Right renal cortex interstitium (tissue), 3 donors: Measurements from ENCODE around the gene SPIB. TPM values are rescaled to one million over a fixed set of nuclear protein-coding genes. Genes with fewer than 3 reads are reported as not detected.
"Not testable (repeated sequence)": the region's sequence is repeated elsewhere in the genome, so short reads cannot be mapped to it uniquely, and the experiment has no call there.

Source experiments
- DNase-seq, 3 donors: peaks; one replicate each; pipeline ENCODE4 v3.0.0-alpha.2; 2013; ENCODE audit warnings: low read depth in 3 of 3, low spot score in 2 of 3
- polyA plus RNA-seq, 3 donors: library from polyadenylated mRNA; unstranded; fragments of 120-200 nt; gene quantifications; one replicate each; pipeline ENCODE4 v1.2.1, GENCODE V29; 2013; ENCODE audit not compliant: insufficient read length in 3 of 3

Gene SPIB
- polyA plus RNA-seq, 3 donors, result 0.28 to 0.91 (median 0.82) TPM

DNA sequence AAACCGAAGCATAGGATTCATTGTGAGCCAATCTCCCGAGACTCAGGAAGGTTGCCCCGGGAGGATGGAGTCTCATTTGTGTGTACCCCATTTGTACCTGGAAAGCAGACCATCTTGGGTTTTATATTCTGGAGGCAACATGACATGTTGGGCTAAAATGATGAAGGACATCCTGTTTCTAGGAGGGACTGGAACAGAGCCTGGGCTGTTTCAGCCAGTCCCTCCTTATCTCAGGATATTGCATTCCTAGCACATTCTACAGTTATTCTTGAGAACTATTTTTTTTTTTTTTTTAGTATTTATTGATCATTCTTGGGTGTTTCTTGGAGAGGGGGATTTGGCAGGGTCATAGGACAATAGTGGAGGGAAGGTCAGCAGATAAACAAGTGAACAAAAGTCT lies 28.4 kb upstream of the SPIB start:
- not testable (repeated sequence) for DNase-seq

- DNase-seq, result not testable (repeated sequence)
Observed at GRCh38 chr19:50390952-50391351, 27.8 kb upstream of the SPIB start.

DNA sequence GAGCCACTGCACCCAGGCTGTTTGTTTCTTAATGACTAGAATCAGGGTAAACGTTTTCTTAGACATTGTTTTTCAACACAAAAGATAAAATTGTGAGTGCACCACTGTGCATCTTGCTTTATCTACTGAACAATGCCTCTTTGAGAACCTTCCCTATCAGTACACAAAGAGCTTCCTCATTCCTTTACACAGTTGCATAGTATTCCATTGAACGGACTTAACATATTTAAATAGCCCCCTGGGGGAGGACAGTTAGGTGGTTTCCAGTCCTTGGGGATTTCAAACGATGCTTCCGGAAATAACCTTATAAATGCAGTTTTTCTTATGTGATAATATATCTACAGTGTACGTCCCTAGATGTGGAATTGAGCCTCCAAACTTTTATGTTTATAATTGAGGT lies 26.0 kb upstream of the SPIB start:
- DNase-seq, result no peak

DNA sequence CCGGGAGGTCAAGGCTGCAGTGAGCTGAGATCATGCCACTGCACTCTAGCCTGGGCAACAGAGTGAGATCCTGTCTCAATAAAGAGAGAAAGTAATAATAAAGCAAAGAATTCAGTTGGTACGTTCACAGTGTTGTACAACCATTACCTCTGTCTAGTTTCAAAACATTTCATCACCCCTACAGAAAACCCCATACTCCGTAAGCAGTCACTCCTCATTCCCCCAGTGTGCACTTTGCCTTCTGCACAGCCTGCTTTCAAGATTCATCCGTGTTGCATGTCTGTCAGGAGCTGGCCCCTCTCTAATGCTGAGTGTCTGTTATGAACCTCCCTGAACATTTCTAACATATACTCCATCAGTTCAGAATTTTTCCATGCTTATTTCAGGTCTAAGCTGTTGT lies 25.1 kb upstream of the SPIB start:
- DNase-seq, result no peak

DNA sequence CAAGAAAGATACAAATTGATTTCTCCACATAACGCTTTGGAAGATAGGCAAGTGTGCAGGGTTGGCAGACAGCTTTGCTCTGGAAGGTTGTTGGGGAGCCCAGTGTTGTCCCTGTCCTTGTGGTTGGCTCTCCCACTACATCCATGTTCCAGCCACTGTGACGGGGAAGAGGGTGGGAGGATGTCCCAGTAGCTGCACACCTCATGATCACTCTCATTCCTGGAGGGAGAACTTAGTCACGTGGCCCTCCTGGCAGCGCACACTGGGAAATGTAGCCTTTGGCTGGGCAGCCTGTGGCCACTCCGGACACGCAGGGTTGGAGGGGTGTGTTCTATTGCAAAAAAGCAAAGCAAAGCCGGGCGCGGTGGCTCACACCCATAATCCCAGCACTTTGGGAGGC lies 24.7 kb upstream of the SPIB start:
- no peak for DNase-seq

DNA sequence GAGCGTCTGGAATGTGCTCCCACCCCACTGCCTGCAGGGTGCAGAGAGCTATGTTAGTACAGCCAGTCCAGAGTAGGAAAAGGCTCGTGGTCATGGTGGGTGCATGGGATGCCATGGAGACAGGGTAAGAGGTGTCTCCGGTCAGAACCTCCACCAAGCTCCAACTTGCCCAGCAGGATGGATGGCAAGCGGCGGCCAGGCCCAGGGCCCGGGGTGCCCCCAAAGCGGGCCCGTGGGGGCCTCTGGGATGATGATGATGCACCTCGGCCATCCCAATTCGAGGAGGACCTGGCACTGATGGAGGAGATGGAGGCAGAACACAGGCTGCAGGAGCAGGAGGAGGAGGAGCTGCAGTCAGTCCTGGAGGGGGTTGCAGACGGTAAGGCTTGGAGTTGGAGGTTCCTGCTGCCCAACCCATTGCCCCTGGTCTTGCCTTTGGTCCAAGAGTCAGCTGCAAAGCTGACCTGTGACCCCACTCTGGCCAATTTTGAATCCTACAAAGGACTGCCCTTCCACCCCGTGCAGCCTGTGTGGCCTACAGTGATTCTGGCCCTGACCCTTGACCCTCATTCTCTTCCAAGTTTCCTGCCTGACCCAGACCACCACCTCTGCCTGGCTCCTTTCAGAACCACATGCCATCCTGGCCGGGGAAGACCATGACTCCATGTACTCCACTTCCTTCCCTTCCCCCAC lies 19.9 kb upstream of the SPIB start:
- no peak for DNase-seq

DNA sequence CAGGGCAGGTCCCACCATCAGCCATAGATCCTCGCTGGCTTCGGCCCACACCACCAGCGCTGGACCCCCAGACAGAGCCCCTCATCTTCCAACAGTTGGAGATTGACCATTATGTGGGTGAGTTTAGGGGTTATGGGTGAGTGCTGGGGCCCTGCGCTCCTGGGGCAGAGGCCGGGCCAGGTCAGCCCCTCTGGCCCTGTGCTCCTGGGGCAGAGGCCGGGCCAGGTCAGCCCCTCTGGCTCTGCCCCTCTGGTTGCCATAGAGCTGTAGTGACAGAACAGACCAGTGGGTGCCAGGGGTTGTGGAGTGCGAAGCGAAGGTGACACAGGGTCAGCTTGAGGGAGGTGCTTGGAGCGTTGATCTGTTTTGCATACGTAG lies 19.4 kb upstream of the SPIB start:
- no peak for DNase-seq

- no peak for DNase-seq
Observed at GRCh38 chr19:50401605-50402450, 16.9 kb upstream of the SPIB start.

DNA sequence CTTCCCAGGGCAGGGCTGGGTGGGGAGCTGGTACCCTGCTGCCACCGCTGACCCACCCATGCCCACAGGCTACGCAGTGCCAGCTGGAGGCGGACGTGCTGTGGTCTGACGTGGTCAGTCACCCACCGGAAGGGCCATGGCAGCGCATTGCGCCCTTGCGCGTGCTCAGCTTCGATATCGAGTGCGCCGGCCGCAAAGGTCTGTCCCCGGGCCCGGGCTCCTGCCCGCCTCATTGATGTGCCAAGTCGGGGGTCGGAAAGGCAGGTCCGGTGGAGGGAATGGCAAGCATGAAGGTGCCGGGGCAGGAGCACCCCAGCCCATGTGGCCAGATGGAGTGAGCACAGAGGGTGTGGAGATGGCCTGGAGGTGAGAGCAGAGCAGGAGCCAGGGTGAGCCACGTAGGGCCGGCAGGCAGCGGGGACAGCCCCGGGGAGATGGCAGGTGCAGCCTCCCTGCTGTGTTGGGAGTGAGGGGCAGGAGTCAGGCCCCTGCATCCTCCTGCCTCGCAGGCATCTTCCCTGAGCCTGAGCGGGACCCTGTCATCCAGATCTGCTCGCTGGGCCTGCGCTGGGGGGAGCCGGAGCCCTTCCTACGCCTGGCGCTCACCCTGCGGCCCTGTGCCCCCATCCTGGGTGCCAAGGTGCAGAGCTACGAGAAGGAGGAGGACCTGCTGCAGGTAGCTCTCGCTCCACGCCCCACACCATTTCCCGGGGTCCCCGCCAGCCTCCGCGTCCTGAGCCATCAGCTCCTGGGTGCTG lies 16.0 kb upstream of the SPIB start:
- DNase-seq, result no peak

- no peak for DNase-seq
Observed at GRCh38 chr19:50406156-50406820, 12.4 kb upstream of the SPIB start.

- no peak for DNase-seq
Observed at GRCh38 chr19:50406829-50407228, 11.9 kb upstream of the SPIB start.

GRCh38 chr19:50409347-50409746 lies 9.4 kb upstream of the SPIB start:
- no peak for DNase-seq

DNA sequence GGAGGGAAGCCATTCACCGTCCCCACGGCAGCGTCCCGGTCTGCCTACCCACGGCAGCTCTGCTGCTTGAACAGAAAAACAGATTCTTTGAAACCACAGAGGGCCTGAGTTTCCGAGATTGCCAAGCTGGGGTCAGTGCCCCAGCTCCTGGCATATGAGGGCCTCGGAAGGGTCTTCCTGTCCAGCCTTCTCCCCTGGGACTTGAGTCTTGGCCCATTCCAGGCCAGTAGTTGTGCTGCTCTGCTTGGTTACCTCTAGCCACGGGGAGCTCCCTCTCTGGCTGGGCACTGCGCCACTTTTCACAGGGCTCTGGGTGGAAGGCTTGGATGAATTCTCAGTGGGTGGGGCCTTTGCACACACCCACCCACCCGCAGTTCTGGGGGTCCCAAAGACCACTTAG lies 8.6 kb upstream of the SPIB start:
- no peak for DNase-seq

DNA sequence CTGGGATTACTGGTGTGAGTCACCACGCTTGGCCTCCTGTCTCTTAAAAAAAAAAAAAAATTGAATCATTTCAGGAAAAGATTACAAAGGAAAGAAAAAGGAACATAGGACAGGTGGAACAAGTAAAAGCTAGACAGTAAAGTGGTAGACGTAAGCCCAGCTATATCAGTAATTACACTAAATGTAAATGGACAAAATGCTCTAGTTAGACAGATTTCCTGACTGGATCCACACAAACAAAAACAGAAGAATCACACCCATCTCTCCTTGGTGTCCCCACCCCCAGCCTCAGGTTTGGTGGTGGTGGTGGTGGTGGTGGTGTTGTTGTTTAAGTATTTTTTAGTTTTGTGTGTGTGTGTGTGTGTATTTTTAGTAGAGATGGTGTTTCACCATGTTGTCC lies 6.3 kb upstream of the SPIB start:
- no peak for DNase-seq

DNA sequence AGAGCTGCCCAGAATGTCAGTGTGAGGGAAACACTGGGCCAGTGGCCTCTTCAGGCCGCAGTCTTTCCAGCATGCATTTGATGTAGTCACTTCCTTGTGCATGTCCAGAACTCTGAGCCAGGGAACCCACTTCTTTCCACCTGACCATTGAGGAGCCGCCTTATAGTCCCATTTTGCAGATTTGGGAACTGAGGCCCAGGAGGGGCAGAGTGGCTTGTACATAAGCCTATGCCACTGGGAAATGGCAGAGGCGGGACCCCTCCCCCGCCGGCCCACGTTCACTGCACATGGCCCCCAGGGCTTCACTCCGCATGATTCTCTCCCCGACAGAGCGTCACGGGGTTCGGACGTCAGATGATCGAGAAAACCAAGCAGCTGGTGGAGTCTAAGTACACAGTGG lies 5.6 kb upstream of the SPIB start:
- no peak for DNase-seq

- DNase-seq, result no peak
Observed at GRCh38 chr19:50413531-50413930, 5.2 kb upstream of the SPIB start.

DNA sequence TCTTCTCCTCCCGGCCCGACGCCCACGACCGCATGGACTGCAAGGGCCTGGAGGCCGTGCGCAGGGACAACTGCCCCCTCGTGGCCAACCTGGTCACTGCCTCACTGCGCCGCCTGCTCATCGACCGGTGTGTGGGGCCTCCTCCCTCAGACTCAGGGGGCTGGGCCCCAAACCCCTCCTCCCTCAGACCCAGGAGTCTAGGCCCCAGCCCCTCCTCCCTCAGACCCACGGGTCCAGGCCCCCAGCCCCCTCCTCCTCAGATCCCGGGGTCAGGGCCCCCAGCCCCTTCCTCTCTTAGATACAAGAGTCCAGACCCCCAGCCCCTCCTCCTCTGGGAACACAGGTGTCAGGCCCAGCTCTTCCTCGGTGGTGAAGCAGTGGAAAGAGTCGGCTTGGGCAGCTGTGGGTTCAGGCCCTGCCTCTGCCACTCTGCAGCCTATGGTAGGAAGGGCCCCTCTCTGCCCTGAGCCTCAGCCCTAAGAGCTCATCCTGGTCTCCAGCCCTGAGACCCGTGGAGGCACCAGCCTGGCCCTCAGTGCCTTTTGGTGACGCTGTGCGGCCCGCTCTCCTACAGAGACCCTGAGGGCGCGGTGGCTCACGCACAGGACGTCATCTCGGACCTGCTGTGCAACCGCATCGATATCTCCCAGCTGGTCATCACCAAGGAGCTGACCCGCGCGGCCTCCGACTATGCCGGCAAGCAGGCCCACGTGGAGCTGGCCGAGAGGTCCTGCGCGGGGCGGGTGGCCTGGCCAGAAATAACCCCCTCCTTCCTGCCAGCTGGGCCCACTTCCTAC lies 3.7 kb upstream of the SPIB start:
- DNase-seq, result no peak

- no peak for DNase-seq
Observed at GRCh38 chr19:50415661-50416033, 3.1 kb upstream of the SPIB start.

GRCh38 chr19:50416034-50416977 lies 2.4 kb upstream of the SPIB start:
- DNase-seq, result no peak
